Right lobe of liver (tissue), 6 donors: Measurements from ENCODE around the gene PCDHGC3. TPM values are rescaled to one million over a fixed set of nuclear protein-coding genes. Genes with fewer than 3 reads are reported as not detected.
A peak's percentile ranks its signal among the peaks of the same experiment; 100 is the strongest.

Experiments
- ATAC-seq, 4 donors: fragments of 200-7000 bp; cut with Tn5 transposase; one replicate each; pipeline ENCODE4 v1.9.1; 2020; ENCODE audit warnings: mild to moderate bottlenecking in 4 of 4, moderate library complexity in 4 of 4
- DNase-seq, 3 donors: peaks; one replicate each; pipeline ENCODE4 v3.0.0-alpha.2; 2020
- H3K27ac ChIP-seq, 3 donors: fragments of 200-600 bp; one replicate each; pipeline ENCODE4 v1.8.0; 2022
- H3K27me3 ChIP-seq, 2 donors: fragments of 200-600 bp; one replicate each; pipeline ENCODE4 v1.8.0; 2022
- H3K36me3 ChIP-seq, 4 donors: fragments of 200-600 bp; sonication (generic) in 1 of 4; one replicate each; pipeline versions ENCODE4 v1.5.1 to v1.8.0; 2017 to 2022; ENCODE audit warnings: control low read depth in 1 of 4
- H3K4me1 ChIP-seq, 4 donors: fragments of 200-600 bp; sonication (generic) in 1 of 4; one replicate each; pipeline versions ENCODE4 v1.5.1 to v1.8.0; 2017 to 2022; ENCODE audit warnings: control low read depth in 1 of 4
- H3K4me3 ChIP-seq, 3 donors: fragments of 200-600 bp; one replicate each; pipeline ENCODE4 v1.8.0; 2022
- H3K9me3 ChIP-seq, 4 donors: fragments of 200-600 bp; sonication (generic) in 1 of 4; one replicate each; pipeline versions ENCODE4 v1.5.1 to v1.8.0; 2017 to 2022; ENCODE audit warnings: control low read depth in 1 of 4
- POLR2A ChIP-seq: fragments of 450-650 bp; IDR thresholded peaks from one replicate; pipeline ENCODE4 v1.6.1; 2017; ENCODE audit warnings: antibody characterized with exemption, mild to moderate bottlenecking
- WGBS: methylation state at CpG from one replicate; pipeline ENCODE4 v1.1.6; 2018; ENCODE audit warnings: low coverage, low lambda C conversion rate; ENCODE audit not compliant: insufficient coverage; ENCODE audit errors: missing lambda C conversion rate; 5-methylcytosine and 5-hydroxymethylcytosine counted together
- intact Hi-C, 2 donors: fragments of 100-400 bp; cut with DNase I; formaldehyde crosslinking; loops; one replicate each; pipeline versions ENCODE4 v1.11.2 to v1.14.1; 2022
- total RNA-seq, 6 experiments: library from RNA; depleted of rRNA in 2 of 6; stranded (reverse); fragments of >200 nt in 2 of 6; fragmentation: NEBNext Ultra II Directional in 3 of 6; extraction: Animal tissue kit (Norgen Biotek cat#: 25700) in 3 of 6; gene quantifications; one replicate each; pipeline versions ENCODE4 v1.1.0 to v1.2.4, GENCODE V29; 2016 to 2023
- TF ChIP-seq, protein P1 (sequence below), 4 donors: fragments of 200-600 bp in 3 of 4; fragments of 450-650 bp in 1 of 4; IDR thresholded peaks; one replicate each; pipeline versions ENCODE4 v1.5.1 to v1.8.0; 2016 to 2022; ENCODE audit warnings: antibody characterized with exemption in 4 of 4, mild to moderate bottlenecking in 2 of 4
- donor health status: DM: no; HTN: yes; CAD: no.
- donor health status: DM: no; HTN: no; CAD: no.
- donor health status: DM: no; HTN: no; CAD: no.
- donor health status: DM: no; HTN: yes; CAD: no.
- donor health status: DM: no; HTN: yes; CAD: no.

Gene PCDHGC3
- total RNA-seq, 6 experiments from 2014 or later: 6.1 to 10.6 (median 7.6) TPM

DNA sequence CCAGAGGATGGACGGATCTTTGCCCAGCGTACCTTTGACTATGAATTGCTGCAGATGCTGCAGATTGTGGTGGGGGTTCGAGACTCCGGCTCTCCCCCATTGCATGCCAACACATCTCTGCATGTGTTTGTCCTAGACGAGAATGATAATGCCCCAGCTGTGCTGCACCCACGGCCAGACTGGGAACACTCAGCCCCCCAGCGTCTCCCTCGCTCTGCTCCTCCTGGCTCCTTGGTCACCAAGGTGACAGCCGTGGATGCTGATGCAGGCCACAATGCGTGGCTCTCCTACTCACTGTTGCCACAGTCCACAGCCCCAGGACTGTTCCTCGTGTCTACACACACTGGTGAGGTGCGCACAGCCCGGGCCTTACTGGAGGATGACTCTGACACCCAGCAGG is 15.0 kb downstream of the PCDHGC3 start:
- H3K4me3 ChIP-seq: no peak overlapping the region

DNA sequence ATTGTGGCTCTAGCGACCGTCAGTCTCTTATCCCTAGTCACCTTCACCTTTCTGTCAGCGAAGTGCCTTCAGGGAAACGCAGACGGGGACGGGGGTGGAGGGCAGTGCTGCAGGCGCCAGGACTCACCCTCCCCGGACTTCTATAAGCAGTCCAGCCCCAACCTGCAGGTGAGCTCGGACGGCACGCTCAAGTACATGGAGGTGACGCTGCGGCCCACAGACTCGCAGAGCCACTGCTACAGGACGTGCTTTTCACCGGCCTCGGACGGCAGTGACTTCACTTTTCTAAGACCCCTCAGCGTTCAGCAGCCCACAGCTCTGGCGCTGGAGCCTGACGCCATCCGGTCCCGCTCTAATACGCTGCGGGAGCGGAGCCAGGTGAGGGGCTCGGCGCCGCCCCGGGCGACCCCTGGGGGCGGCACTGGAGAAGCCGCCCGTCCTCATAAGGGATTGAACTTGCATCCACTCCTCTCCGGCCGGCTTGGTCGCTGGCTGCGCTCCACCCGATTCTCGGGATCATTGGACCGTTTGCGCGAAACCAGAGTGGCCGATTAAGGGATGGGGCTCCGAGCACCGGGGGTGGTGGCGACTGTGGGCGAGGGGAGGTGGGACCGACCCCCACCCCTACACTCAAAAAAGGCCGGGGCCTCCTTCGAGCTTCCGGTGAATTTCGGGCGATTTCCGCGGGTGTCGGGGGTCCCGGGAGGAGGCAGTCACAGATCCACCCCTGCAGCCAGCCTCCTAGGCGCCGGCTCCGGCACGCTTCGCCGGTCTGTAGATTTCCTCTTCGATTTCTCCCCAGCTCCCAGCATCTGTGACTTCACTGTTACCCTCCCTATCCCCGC is 15.8 kb downstream of the PCDHGC3 start:
- peaks cover 0 to 13% (median 0%) of the 10 kb centered on the region in 4 donors for H3K4me1 ChIP-seq
- H3K36me3 ChIP-seq: no peaks in the 10 kb centered on the region
- 29% methylated on average over 20 of the region's 66 CpGs for WGBS
- no peak overlapping the region for H3K27ac ChIP-seq
- peak overlapping the region in 1 of 3 donors; percentile 0 for H3K4me3 ChIP-seq
- no peaks in the 10 kb centered on the region for H3K9me3 ChIP-seq
- peak in 1 of 3 donors; percentile 37 for DNase-seq
- no peaks in the 10 kb centered on the region for H3K27me3 ChIP-seq
- intact Hi-C loops: no loop called here
- ATAC-seq: no peak
- TF ChIP-seq, protein P1, sequence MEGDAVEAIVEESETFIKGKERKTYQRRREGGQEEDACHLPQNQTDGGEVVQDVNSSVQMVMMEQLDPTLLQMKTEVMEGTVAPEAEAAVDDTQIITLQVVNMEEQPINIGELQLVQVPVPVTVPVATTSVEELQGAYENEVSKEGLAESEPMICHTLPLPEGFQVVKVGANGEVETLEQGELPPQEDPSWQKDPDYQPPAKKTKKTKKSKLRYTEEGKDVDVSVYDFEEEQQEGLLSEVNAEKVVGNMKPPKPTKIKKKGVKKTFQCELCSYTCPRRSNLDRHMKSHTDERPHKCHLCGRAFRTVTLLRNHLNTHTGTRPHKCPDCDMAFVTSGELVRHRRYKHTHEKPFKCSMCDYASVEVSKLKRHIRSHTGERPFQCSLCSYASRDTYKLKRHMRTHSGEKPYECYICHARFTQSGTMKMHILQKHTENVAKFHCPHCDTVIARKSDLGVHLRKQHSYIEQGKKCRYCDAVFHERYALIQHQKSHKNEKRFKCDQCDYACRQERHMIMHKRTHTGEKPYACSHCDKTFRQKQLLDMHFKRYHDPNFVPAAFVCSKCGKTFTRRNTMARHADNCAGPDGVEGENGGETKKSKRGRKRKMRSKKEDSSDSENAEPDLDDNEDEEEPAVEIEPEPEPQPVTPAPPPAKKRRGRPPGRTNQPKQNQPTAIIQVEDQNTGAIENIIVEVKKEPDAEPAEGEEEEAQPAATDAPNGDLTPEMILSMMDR (IDR thresholded peaks at IDR 0.05): no peak
- no peak for TF ChIP-seq POLR2A

More for the DNA sequence above, 15.0 kb downstream of the PCDHGC3 start:
- no peaks in the 10 kb centered on the region for H3K27me3 ChIP-seq
- DNase-seq: no peak
- intact Hi-C loops: no loop called here
- H3K9me3 ChIP-seq: no peaks in the 10 kb centered on the region
- WGBS: no CpG with 5 or more reads among the region's 13 CpGs
- peaks cover 0 to 13% (median 0%) of the 10 kb centered on the region in 4 donors for H3K4me1 ChIP-seq
- no peaks in the 10 kb centered on the region for H3K36me3 ChIP-seq
- TF ChIP-seq, protein P1 (IDR thresholded peaks at IDR 0.05): no peak
- TF ChIP-seq POLR2A: no peak
- no peak overlapping the region for H3K27ac ChIP-seq
- ATAC-seq: no peak

DNA sequence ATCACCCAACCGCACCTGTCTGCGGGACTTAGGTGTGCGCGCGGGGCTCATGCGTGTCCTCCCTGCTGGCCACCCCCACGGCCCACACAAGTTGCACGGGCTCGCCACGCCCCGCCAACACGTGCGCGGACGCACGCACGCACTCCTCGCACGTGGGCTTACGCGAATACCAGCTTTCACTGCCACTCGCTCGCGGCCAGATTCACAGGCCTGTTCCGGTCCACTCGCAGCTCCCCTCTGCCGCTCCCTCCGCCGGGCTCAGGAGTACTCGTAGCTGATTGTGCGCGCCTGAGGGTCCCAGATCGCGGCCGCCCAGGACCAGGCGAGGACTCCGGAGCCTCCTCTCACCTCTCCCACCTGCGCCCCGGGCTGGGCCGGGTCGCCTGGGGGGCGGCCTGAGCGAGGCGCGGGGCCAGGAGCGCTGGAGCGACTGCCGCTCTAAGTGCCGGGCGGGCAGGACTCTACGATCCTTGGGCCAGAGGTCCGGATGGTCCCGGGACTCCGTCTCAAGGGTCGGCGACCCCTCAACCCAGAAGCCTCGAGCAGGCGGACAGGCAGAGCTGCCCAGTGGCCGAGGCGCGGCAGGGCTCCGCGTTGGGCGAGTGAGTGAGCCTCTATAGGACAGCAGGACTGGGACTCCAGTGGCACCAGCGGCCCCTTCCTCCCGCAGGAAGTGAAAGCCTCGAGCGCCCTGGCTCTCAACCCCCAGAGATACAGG is 16.6 kb downstream of the PCDHGC3 start:
- Histone ChIP-seq H3K27me3 (no peaks in the 10 kb centered on the region), H3K9me3 (no peaks in the 10 kb centered on the region), H3K4me1 (peaks cover 0 to 13% (median 0%) of the 10 kb centered on the region in 4 donors), H3K27ac (no peak overlapping the region), H3K36me3 (no peaks in the 10 kb centered on the region), H3K4me3 (peak overlapping the region in 1 of 3 donors; percentile 0)
- ATAC-seq (peak; percentile 20 to 53 (median 34)), DNase-seq (no peak)
- intact Hi-C loops: no loop called here
- TF ChIP-seq, protein P1 (IDR thresholded peaks at IDR 0.05): no peak
- TF ChIP-seq POLR2A: no peak
- WGBS: 19% methylated on average over 3 of the region's 68 CpGs

DNA sequence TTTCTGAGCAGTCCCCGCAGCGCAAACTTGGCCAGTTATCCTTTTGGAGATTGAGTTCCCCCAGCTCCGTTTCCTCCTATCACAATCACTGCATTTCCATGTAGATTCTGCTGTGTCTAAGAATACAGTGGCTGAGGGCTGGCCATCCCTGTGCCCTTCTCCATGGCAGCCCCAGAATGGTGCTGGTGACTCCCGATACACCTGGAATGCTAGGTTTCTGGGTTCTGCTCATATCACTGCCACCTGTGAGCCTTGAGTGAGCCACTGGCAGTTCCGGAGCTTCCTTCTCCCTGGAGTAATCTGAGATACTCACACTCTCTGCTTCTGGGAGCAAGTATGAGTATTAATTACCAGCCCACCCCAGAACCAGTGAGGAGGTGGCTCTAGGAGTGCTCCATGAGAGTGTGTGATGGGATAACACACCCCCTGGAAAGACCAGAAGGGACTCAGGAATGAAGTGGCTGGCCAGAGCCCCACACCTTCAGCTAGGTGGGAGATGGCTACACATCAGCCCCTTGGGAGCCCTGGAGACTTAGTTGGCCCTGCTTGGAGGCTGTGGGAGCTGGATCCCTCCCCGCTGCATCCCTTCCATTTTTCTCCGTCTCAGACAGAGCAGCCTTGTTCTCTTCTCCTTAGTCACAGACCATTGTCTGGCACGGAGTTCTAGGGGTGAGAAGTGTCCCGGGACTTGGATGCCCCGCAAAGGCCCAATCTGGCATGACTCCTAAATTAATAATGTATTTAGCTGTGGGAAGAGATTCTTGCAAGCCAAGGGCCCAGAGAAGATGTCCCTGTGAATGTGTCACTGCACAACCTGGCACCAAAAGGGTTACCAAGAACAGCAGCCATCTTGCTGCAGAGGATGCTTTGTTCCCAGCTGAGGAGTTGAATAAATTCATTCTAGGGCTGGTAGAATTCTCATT is 18.0 kb downstream of the PCDHGC3 start:
- no peak for ATAC-seq
- 82% methylated on average over 9 of the region's 10 CpGs for WGBS
- H3K36me3 ChIP-seq: no peaks in the 10 kb centered on the region
- no peak overlapping the region for H3K4me3 ChIP-seq
- intact Hi-C loops: no loop called here
- no peaks in the 10 kb centered on the region for H3K9me3 ChIP-seq
- no peak for TF ChIP-seq POLR2A
- TF ChIP-seq, protein P1 (IDR thresholded peaks at IDR 0.05): no peak
- H3K4me1 ChIP-seq: peaks cover 0 to 13% (median 0%) of the 10 kb centered on the region in 4 donors
- H3K27ac ChIP-seq: no peak overlapping the region
- no peaks in the 10 kb centered on the region for H3K27me3 ChIP-seq
- no peak for DNase-seq
